ENCODE measurements around the gene KLHDC7A. TPM values are rescaled to one million over a fixed set of nuclear protein-coding genes. Genes with fewer than 3 reads are reported as not detected.
"Not testable (repeated sequence)": the region's sequence is repeated elsewhere in the genome, so short reads cannot be mapped to it uniquely, and the experiment has no call there.

Gene KLHDC7A
- not detected in 2 replicates for total RNA-seq

DNA sequence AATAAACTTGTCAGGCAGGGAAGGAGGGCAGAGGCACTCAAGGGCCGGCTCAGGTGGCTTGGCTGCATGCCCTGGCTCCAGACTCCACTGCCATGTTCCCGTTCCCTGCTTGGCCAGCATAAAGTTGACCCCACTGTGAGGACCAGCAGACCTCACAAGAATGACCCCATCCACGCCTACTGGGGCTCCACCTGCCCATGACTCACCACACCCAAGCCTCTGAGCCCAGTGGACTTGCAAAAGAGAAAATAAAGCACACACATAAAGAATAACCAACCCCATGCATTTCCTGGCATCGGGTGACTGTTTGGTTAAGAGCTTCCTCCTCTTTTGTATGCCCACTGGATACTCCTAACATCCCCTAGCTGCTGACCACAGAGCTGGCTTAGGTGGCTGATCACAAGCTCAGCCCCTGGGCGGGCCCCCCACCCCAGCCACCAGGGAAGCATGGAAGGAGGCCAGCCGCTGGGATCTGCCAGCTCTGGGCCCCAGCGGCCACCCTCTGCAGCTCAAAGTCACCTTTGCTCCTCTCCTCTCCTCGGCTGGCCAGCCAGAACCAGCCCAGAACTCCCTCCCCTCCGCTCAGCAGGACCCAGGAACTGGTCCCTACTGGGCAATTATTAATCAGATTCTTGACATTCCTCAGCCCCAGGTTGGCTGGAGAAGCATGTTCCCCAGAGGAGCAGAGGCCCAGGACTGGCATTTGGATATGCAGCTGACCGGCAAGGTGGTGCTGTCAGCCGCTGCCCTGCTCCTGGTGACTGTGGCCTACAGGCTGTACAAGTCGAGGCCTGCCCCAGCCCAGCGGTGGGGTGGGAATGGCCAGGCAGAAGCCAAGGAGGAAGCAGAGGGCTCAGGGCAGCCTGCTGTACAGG, at the start of gene KLHDC7A:
KLHDC7A (plus strand) TSS at position 616 of the 875 bp plus-strand sequence; CDS start at position 668, 52 bp downstream.
- DNase-seq (ENCODE audit: low read depth in 2 of 2), result no peak

DNA sequence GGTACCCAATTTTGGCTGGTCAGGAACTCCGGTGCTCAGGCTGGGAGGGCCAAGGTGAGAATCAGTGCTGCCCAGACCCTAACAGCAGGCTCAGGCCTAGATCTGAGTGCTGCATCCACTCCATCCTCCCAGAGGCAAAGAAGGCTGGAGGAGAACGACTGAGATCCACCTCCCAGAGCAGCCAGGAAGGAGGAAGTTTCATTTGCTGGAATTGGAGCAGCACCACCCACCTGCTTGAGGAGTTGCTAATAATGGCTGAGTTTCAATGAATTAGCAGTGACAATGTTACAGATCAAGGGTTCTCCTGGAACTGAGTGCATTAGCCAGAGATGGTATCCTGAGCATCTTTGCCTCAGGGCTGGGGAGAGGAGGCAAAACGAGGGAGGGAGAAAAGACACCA, 46.7 kb upstream of the KLHDC7A start:
- no peak for DNase-seq (ENCODE audit: low read depth in 2 of 2)

DNA sequence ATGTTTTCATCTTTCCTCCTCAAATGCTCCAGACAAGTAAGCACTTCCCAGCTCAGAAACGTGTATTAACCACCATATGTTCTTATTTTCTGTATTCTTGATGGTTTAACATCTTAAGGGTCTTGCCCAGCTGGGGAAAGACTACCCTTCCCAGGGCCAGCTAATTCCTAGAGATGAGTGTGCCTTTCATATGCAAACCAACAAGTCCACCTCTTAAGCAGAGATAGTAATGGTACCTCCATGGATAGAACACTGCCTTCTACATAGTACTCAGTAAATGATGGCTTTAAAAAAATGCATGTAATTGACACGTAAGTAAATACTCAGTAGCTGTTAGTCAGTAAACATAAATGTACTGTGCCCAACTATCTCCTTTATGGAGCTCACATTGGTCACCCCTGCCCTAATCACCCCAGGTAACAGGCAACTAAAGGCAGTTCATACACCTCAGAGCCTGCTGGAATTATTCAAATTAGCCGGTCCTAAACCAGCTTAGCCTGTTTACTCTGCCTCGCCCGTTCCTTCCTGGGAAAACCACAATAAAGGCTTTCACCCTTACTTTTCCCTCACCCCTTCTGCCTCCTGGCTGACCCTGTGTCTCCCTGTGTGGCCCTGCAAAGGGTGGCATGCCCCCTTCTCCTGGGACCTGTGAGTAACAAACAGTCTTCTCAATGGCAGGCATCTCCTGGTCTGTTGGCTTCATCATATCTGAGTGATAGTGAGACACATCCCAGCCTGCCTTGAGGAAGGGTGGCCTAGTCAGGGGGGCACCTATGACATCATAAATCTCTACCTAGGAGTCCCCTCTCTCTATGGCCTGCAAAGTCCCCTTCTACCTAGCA, 40.1 kb upstream of the KLHDC7A start:
- no peak for DNase-seq (ENCODE audit: low read depth in 2 of 2)

DNA sequence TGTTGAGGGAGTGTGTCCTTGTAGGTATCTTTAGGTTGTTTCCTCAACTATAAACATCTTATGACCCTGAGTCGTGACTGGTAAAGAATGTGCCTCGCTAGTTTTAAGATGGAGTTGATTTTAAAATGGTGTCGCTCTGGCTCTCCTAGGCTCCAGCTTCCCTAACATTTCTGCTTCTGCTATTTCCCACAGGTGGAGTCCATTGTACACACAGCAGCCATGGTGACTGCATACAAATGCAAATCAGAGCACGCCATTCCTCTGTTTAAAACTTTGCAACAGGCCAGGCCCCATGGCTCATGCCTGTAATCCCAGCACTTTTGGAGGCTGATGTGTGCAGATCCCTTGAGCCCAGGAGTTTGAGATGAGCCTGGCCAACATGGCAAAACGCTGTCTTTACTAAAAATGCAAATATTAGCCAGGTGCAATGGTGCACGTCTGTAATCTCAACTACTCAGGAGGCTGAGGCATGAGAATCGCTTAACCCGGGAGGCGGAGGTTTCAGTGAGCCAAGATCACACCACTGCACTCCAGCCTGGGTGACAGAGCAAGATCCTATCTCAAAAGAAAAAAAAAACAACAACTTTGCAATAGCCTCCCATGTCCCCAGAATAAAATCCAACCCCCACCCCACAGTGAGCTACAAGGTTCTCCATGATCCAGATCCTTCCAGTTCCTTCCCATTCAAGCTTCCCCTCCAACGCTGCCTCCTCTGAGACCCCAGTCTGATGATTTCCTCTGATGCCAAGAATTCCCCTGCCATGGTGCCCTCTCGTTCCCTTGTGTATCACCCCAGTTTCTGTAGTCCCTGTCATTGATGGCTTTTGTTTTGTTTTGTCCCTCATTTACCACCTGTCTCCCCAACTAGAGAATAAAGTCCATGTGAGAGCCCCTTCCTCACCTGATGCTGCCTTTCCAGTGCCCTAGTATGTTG, 36.9 kb upstream of the KLHDC7A start:
- DNase-seq (ENCODE audit: low read depth in 2 of 2), result no peak

DNA sequence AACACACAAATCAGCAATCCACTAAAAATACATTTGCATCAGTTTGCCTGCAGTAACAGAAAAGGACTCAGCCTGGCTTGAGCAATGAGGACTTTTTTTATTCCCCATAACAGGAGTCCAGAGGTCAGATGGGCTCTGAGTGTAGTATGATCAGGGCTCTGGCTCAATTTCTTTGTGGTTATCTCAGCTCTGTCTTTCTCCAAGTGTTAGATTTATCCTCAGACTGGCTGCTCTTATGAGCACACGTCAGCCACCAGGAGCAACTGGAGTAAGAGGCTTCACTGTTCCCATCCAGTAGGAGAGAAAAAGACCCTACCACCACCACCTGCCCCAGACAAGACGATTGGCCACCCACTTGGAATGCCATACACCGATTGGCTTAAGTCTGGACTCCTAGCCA, 36.2 kb upstream of the KLHDC7A start:
- DNase-seq (ENCODE audit: low read depth in 2 of 2), result no peak

DNA sequence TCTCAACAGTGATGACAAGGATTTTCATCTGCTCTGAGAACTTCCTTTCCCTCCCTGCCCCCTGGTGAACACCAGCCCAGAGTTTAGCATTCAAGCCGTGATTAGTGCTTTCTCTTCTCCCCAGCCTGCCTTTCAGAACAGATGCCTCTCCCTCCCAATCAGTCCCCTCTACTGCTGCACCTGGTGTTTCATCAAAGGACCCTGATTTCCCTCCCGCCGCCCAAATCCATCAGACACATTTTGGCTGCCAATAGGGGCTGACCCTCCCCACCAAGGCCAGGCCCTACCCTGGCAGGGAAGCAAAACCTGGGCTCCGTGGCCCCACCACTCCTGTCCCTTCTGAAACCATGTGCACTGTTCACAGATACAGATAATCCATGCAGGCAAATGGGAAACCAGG, 34.0 kb upstream of the KLHDC7A start:
- DNase-seq (ENCODE audit: low read depth in 2 of 2), result no peak

DNA sequence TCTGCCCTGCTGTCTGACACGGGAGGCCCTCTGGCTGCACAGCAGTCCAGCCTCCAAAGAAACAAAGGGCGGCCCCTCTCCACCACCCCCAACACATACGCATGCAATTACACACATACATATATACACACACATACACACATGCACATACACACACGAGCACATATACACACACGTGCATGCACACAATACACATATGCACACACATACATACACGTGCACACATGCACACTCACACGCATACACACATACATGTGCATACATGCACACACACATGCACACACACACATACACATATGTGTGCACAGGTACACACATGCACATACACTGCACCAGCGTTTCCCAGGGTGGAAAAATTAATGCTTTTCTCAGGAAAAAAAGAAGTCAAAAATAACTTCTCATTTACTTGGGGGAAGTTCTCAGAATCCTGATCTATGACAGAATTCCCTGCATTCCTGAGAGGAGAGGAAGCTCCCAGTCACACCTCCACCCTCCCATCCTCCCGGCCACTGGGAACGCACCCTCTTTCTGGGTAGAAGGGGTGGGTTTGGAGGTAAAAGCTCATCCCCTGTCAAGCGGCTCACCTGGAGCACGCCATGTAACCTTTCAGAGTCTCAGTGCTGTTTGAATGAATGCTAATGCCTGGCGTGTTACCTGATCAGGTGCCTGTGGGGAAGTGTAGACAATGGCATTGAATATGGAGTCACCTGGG, 33.1 kb upstream of the KLHDC7A start:
- no peak for DNase-seq (ENCODE audit: low read depth in 2 of 2)

DNA sequence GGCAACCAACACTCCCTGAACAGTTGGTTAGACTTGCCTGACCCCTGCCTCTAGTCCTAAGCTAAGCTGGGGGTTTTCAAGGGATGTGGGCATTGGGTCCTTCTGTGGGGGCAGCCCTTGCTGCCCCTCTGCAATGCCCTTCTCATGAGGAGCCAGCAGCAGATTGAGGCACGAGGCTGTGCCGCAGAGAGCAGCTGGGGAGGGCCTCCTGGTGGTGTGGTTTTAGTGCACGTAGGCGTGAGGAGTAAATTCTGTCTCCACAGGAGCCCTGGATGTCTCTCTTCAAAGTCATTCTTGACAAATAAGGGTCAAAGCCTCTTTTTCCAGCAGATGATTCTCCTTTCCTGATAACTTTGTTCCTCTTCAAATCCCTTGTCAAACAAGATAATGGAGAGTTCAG, 31.8 kb upstream of the KLHDC7A start:
- no peak for DNase-seq (ENCODE audit: low read depth in 2 of 2)

DNA sequence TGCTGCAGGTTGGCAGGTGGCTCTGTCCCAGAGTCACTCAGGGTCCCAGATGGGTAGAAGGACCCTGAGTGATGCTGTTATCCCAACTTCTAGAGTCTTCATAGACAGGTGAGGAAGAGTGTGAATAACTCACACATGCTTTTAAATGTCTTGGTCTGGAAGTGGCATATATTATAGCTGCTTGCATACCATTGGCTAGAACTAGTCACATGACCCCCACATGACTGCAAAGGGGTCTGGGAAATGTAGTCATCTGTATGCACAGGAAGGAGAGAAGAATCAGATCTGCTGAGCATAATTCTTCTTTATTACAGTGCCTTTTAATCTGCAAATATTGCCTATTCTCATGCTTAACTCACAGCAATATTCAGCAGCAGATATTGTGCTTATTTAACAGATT, 28.2 kb upstream of the KLHDC7A start:
- DNase-seq (ENCODE audit: low read depth in 2 of 2), result no peak

DNA sequence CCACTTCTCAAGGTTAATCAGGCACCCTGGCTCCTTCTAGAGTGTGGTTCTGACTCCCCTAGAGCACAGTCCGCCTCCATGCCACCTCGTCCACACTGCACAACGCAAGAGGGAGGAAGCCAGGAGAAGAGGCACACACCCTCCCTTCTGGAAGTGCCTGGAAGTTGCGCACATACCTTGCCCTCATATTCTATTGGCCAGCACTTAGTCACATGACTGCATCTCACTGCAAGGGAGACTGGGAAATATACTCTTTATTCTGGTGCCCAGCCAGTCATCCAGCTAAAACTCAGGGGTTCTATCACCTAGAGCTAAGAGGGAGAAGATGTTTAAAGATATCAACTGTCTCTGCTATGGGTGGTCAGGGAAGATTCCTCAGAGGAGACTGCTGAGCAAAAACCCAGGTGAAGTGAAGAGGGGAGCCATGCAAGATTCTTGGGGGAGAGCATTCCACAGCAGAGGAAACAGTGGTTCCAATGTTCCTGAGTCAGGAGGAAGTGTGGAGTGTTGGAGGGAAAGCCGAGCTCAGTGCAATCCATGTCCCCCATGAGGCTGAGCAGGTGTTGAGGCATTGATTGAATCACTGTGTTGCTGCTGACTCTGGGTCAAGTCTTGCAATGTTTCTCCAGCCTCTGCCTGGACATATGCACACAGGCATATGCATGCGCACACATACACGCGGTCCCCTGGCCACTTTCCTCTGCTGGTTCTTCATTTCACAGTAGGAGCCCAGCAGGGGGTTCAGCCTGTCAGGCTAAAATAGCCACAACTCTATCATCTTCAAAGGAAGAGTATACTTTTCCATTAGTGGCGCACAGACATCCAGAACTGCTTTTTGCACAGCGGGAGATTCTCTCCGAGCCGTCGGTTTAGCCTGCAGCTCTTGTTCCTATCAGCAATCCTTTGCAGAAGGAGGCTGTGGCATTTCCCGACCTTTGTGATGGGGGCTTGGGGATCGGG, 22.3 kb upstream of the KLHDC7A start:
- no peak for DNase-seq (ENCODE audit: low read depth in 2 of 2)

DNA sequence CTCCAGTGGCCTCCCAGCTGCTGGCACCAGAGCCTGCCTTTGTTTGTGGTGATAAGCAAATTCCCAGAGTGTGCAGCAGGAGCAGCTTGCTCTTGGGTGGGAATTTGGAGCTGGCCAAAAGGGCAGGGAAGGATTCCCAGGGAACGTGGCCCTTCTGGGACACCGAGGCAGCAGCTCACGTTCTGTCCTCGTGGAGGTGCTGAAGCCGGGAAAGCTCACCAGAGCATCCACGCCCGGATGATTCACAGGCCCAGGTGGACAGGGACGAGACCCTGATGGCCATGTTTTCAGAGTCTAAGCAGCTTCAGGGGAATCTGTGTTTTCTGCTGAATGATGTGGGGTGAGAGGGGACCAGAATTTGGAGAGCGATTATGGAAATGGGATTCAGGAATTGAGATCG, 19.1 kb upstream of the KLHDC7A start:
- no peak for DNase-seq (ENCODE audit: low read depth in 2 of 2)

DNA sequence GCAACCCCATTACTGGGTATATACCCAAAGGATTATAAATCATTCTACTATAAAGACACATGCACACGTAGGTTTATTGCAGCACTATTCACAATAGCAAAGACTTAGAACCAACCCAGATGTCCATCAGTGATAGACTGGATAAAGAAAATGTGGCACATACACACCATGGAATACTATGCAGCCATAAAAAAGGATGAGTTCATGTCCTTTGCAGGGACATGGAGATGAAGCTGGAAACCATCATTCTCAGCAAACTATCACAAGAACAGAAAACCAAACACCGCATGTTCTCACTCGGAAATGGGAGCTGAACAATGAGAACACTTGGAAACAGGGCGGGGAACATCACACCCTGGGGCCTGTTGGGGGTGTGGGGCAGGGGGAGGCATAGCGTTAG, 18.2 kb upstream of the KLHDC7A start:
- not testable (repeated sequence) for DNase-seq (ENCODE audit: low read depth in 2 of 2)

DNA sequence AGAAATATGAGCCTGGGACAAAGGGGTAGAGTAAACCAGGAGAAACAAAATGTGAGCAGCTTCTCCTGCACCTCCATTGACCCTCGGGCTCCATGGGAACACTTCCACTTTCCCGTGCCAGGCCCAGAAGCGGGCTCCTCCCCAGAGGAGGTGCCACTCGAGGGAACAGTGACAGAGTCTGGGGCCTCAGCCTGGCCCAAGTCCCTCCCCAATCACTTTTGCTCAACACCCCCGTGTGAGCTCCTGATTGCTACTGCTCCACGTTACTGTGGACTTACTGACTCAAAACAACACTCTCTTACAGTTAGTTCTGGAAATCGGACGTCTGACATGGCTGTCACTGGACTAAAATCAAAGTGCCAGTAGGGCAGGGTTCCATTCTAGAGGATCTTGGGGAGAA, 17.7 kb upstream of the KLHDC7A start:
- DNase-seq (ENCODE audit: low read depth in 2 of 2), result no peak

DNA sequence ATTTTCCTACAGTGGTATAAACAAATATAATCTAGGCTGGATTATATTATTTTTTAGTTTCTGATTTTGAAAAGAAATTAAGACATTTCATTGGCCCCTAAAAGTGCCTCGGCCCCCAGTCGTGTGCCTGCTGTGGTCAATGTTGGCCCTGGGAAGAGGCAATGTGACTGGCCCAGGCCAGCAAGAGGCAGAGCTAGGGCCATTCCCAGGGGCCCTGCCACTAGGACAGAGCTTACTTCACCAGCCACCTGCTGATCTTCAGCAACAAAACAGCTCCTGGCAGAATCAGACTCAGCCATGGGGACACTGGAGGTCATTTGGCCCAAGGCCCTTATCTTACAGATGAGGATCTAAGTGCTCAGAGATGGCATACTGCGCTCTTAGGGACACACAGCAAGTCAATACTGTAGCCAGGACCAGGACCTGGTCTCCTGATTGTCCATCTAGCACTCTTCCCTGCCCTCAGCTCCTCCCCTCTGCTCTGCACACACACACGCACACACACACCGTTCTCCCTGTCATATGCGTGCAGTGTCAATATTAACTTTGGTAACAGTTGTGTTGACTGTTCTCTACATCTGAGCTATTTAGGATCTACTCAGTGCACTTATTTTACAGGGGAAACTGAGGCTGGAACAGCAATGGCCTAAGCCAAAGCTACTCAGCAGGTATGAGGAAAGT, 16.6 kb upstream of the KLHDC7A start:
- DNase-seq (ENCODE audit: low read depth in 2 of 2), result no peak

DNA sequence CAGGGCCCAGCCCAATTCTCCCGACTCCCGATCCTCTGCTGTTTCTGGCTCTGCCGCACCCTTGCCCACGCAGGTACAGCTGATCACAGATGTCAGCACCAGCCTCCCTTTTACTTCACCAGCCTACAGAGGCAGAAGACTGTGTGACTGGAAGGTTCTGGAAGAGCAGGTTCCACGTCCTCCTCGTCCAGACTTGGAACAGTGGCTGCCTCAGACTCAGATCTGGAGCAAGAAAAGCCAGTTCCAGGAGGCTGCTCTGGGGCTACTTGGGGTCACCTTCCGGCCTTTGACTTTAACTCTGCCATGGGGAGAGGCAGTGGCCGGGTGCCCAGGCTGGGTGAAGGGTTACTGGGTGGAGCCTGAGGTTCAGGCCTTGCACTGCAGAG, 16.1 kb upstream of the KLHDC7A start:
- no peak for DNase-seq (ENCODE audit: low read depth in 2 of 2)

DNA sequence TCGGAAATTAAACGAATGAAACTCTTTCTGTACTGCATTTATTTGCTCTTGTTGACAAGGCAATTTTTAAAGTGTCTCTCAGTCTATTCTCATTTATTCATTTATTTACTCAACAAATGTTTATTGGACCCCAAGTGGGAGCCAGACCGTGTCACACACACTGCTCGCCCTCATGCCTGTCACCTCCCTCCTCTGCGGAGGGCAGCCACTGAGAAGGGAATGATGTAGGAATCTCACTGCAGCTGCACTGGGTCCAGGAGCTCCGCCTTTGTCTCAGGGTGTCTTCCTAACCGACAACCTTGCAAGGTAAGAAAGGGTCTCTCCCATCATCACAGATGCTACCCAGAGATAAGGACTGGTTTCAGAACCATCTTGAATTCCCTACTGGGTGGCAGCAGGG, 14.1 kb upstream of the KLHDC7A start:
- DNase-seq (ENCODE audit: low read depth in 2 of 2), result no peak

DNA sequence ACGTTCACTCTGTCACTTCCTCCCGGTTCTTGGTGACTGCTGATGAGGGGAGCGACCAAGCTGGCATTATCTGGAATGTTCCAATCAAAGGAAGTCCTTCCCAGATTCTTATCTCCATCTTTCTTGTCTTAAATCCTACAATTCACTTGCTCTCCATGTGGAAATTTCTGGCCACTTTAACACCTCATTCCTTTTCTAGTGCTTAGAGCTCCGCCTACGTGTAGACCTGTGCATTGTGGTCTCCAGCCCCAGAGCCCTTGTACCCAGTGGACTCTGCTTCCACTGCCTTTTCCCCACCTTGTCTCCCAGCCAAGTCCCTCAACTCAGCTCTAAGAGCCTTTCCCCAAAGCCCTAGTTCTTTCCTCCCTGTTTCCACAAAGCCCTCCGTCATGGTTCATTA, 12.2 kb upstream of the KLHDC7A start:
- no peak for DNase-seq (ENCODE audit: low read depth in 2 of 2)

DNA sequence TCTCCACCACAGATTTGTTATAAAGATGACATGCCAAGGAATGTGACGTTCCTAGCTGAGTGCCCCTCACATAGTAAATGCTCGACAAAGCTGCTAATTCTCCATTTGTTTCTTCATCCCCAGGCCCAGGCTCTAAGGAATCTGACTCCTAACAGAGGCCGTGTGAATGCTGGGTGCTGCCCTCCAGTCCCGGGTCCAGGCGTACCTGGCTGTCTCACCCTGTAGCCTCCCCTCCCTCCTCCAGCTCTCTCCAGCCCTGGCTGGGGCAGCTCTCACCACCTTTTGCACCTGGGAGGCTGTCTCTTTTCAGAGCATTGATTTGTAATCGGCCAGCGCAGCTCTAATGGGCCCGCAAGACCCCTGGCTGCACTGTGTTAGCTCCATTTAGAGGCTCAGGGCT, 11.2 kb upstream of the KLHDC7A start:
- no peak for DNase-seq (ENCODE audit: low read depth in 2 of 2)

DNA sequence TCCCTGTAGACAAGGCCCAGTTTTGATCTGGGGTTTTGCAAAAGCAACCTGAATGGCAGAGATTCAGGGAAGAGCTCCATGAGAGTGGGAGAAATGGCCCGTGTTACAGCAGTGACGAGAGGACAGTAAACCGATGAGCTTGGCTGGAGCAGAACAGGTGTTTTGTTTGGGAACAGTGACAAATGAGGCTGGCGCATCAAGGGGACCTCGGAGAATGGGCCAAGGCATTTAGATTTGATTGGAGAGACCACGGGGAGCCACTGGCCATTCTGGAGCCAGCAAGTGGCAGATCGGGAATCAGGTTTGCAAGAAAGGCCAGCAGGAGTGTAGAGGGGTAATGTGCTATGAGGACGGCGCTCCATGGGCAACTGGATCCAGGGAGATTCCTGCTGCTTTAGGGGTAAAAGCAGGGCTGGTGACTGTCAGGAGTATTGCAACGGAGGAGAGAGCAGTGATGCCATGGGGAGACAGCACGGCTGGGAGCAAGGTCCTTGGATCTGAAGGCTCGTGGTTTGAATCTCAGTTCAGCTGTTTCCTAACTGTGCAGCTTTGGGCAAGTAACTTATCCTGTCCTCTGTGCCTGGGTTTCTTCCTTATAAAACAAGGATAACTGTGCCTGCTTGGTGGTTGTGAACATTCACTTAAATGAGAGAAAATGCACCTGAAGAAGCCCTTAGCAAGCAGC, 9.9 kb upstream of the KLHDC7A start:
- no peak for DNase-seq (ENCODE audit: low read depth in 2 of 2)
